Mesodermal cell (in vitro differentiated cells): ENCODE results near the gene CFAP251.

Source experiments
- H3K27ac ChIP-seq: 2 replicates; pipeline ENCODE4 v1.7.0; 2013; ENCODE audit warnings: mild to moderate bottlenecking, low read depth, low read length, moderate library complexity; ENCODE audit not compliant: severe bottlenecking
- H3K36me3 ChIP-seq: 2 replicates; pipeline ENCODE4 v1.7.1; 2013; ENCODE audit warnings: mild to moderate bottlenecking, low read length, moderate library complexity; ENCODE audit not compliant: control insufficient read depth, insufficient read depth
- H3K4me1 ChIP-seq: one replicate; pipeline ENCODE4 v1.7.1; 2013; ENCODE audit warnings: mild to moderate bottlenecking, low read length; ENCODE audit not compliant: insufficient read depth, control insufficient read depth, poor library complexity, severe bottlenecking
- H3K4me3 ChIP-seq: 2 replicates; pipeline ENCODE4 v1.7.0; 2013; ENCODE audit warnings: low read length, control low read depth, mild to moderate bottlenecking; ENCODE audit not compliant: insufficient read depth, poor library complexity, severe bottlenecking; ENCODE audit errors: extremely low read depth
- H3K9me3 ChIP-seq: 2 replicates; pipeline ENCODE4 v1.7.1; 2013; ENCODE audit warnings: mild to moderate bottlenecking, low read length, moderate library complexity; ENCODE audit not compliant: control insufficient read depth
- WGBS, 2 experiments: methylation state at CpG; one replicate each; pipeline ENCODE4 v1.1.5; 2013; ENCODE audit warnings: missing lambda C conversion rate in 2 of 2; ENCODE audit not compliant: insufficient coverage in 2 of 2; 5-methylcytosine and 5-hydroxymethylcytosine counted together

Gene CFAP251

GRCh38 chr12:121946313-121947025 lies 28.1 kb downstream of the CFAP251 start:
- Histone ChIP-seq H3K4me1 (peaks cover 6% of the 10 kb centered on the region), H3K9me3 (no peaks in the 10 kb centered on the region), H3K27ac (no peak overlapping the region), H3K36me3 (no peaks in the 10 kb centered on the region), H3K4me3 (no peak overlapping the region)
- 75 to 100% methylated on average over 1 of the region's 2 CpGs for WGBS, 2 experiments

- no peaks in the 10 kb centered on the region for H3K36me3 ChIP-seq
- no peak overlapping the region for H3K4me3 ChIP-seq
- WGBS, 2 experiments = 100% methylated on average over 1 of the region's 2 CpGs; no CpG with 5 or more reads in 1 of the 2 experiments
- H3K9me3 ChIP-seq = no peaks in the 10 kb centered on the region
- H3K4me1 ChIP-seq = peaks cover 6% of the 10 kb centered on the region
- H3K27ac ChIP-seq = no peak overlapping the region
Observed at GRCh38 chr12:121947981-121948380, 29.6 kb downstream of the CFAP251 start.

GRCh38 chr12:121949648-121950397 lies 31.4 kb downstream of the CFAP251 start:
- no peak overlapping the region for H3K4me3 ChIP-seq
- H3K9me3 ChIP-seq = no peaks in the 10 kb centered on the region
- WGBS, 2 experiments = 91 to 100% methylated on average over 1 to 3 of the region's 4 CpGs
- peaks cover 6% of the 10 kb centered on the region for H3K4me1 ChIP-seq
- H3K36me3 ChIP-seq = no peaks in the 10 kb centered on the region
- peak overlapping the region; percentile 53 for H3K27ac ChIP-seq

- Histone ChIP-seq H3K4me3 (no peak overlapping the region), H3K36me3 (no peaks in the 10 kb centered on the region), H3K4me1 (peaks cover 6% of the 10 kb centered on the region), H3K27ac (no peak overlapping the region), H3K9me3 (no peaks in the 10 kb centered on the region)
- WGBS, 2 experiments = 83 to 89% methylated on average over 1 to 2 of the region's 4 CpGs
Observed at GRCh38 chr12:121953117-121953692, 34.8 kb downstream of the CFAP251 start.

- Histone ChIP-seq H3K9me3 (no peaks in the 10 kb centered on the region), H3K4me1 (peaks cover 6% of the 10 kb centered on the region), H3K4me3 (no peak overlapping the region), H3K36me3 (no peaks in the 10 kb centered on the region), H3K27ac (no peak overlapping the region)
- 100% methylated on average over 1 of the region's 3 CpGs; no CpG with 5 or more reads in 1 of the 2 experiments for WGBS, 2 experiments
Observed at GRCh38 chr12:121953695-121954094, 35.3 kb downstream of the CFAP251 start.

GRCh38 chr12:121955258-121956237 lies 37.2 kb downstream of the CFAP251 start:
- Histone ChIP-seq H3K9me3 (no peaks in the 10 kb centered on the region), H3K36me3 (no peaks in the 10 kb centered on the region), H3K27ac (no peak overlapping the region), H3K4me3 (no peak overlapping the region), H3K4me1 (peaks cover 4% of the 10 kb centered on the region)
- 93 to 95% methylated on average over 12 to 13 of the region's 13 CpGs for WGBS, 2 experiments

GRCh38 chr12:121957861-121958515 lies 39.6 kb downstream of the CFAP251 start:
- 86 to 93% methylated on average over 5 of the region's 6 CpGs for WGBS, 2 experiments

GRCh38 chr12:121958541-121959240 lies 40.3 kb downstream of the CFAP251 start:
- Histone ChIP-seq H3K4me1 (peaks cover 4% of the 10 kb centered on the region), H3K9me3 (no peaks in the 10 kb centered on the region), H3K36me3 (no peaks in the 10 kb centered on the region), H3K4me3 (no peak overlapping the region), H3K27ac (no peak overlapping the region)
- WGBS, 2 experiments = 76 to 93% methylated on average over 19 to 21 of the region's 21 CpGs

More at GRCh38 chr12:121957861-121958515, 39.6 kb downstream of the CFAP251 start:
- Histone ChIP-seq H3K36me3 (no peaks in the 10 kb centered on the region), H3K27ac (no peak overlapping the region), H3K4me3 (no peak overlapping the region), H3K4me1 (peaks cover 4% of the 10 kb centered on the region), H3K9me3 (no peaks in the 10 kb centered on the region)

- no peak overlapping the region for H3K27ac ChIP-seq
- H3K36me3 ChIP-seq = no peaks in the 10 kb centered on the region
- no peak overlapping the region for H3K4me3 ChIP-seq
- peaks cover 4% of the 10 kb centered on the region for H3K4me1 ChIP-seq
- H3K9me3 ChIP-seq = no peaks in the 10 kb centered on the region
- 91 to 99% methylated on average over 7 of the region's 7 CpGs for WGBS, 2 experiments
Observed at GRCh38 chr12:121960541-121960940, 42.1 kb downstream of the CFAP251 start.
